ENCODE data around the gene RAI2.

The RAI2 gene

DNA sequence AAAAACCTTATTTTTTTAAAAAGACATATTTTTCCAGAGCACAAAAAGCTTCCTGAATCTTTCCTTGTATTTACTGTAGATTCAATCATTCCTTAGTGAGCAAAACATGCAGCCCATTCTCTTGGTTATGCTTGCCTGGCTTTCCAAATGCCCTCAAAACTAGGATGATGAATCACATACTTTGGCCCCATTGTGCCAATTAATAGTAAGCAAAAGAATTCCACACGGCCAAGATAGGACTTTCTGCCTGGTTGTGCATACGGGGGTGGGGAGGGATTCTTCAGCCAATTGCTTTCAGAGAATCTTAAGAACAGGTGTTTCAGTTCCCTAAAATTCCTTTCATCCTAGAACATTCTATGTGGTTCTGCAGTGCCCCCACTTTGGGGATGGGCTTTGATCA is 7.0 kb downstream of the RAI2 start:
- Histone ChIP-seq H3K36me3 (ENCODE audit: control insufficient read depth, insufficient read depth, low read length) (no peaks in the 10 kb centered on the region), H3K27me3 (ENCODE audit: control insufficient read depth, insufficient read depth, low read length) (peaks cover 53% of the 10 kb centered on the region), H3K9me3 (ENCODE audit: control insufficient read depth, insufficient read depth, low read length) (no peaks in the 10 kb centered on the region), H3K9ac (ENCODE audit: low read depth, low read length) (no peak overlapping the region), H3K27ac (ENCODE audit: low read depth, low read length) (no peak overlapping the region), H3K4me1 (ENCODE audit: control insufficient read depth, insufficient read depth, low read length) (peaks cover 10% of the 10 kb centered on the region), H3K4me3 (ENCODE audit: low read depth, low read length) (no peak overlapping the region)

DNA sequence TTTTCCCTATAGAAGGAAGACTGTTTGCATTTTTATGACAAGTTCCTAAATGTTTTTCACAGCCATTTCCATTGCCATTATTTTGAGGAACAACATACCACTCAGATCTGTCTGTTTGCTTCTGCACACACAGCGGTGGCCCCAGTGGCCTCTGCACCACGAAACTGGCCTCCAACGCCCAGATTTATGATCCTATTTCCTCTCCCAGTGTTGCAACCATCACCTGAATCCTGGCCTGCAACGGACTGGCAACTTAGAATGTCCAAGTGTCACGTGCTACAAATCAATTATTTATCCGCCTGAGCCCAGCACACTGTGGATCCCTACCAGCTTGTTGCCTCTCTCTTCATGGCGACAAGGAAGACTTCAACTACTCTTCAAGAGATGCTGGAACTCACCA is 9.2 kb downstream of the RAI2 start:
- Histone ChIP-seq H3K9me3 (ENCODE audit: control insufficient read depth, insufficient read depth, low read length) (no peaks in the 10 kb centered on the region), H3K27me3 (ENCODE audit: control insufficient read depth, insufficient read depth, low read length) (peaks cover 34% of the 10 kb centered on the region), H3K9ac (ENCODE audit: low read depth, low read length) (no peak overlapping the region), H3K4me1 (ENCODE audit: control insufficient read depth, insufficient read depth, low read length) (peaks cover 5% of the 10 kb centered on the region; the same call in 1 of the 2 replicates), H3K36me3 (ENCODE audit: control insufficient read depth, insufficient read depth, low read length) (no peaks in the 10 kb centered on the region), H3K4me3 (ENCODE audit: low read depth, low read length) (no peak overlapping the region), H3K27ac (ENCODE audit: low read depth, low read length) (no peak overlapping the region)

- peaks cover 18% of the 10 kb centered on the region; the same call in 1 of the 2 replicates for H3K27me3 ChIP-seq (ENCODE audit: control insufficient read depth, insufficient read depth, low read length)
- no peak overlapping the region for H3K9ac ChIP-seq (ENCODE audit: low read depth, low read length)
- H3K4me3 ChIP-seq (ENCODE audit: low read depth, low read length), result no peak overlapping the region
- H3K9me3 ChIP-seq (ENCODE audit: control insufficient read depth, insufficient read depth, low read length), result no peaks in the 10 kb centered on the region
- no peaks in the 10 kb centered on the region for H3K36me3 ChIP-seq (ENCODE audit: control insufficient read depth, insufficient read depth, low read length)
- no peak overlapping the region for H3K27ac ChIP-seq (ENCODE audit: low read depth, low read length)
- peaks cover 5% of the 10 kb centered on the region; the same call in 1 of the 2 replicates for H3K4me1 ChIP-seq (ENCODE audit: control insufficient read depth, insufficient read depth, low read length)
Observed at GRCh38 chrX:17848545-17849265, 12.4 kb downstream of the RAI2 start.

DNA sequence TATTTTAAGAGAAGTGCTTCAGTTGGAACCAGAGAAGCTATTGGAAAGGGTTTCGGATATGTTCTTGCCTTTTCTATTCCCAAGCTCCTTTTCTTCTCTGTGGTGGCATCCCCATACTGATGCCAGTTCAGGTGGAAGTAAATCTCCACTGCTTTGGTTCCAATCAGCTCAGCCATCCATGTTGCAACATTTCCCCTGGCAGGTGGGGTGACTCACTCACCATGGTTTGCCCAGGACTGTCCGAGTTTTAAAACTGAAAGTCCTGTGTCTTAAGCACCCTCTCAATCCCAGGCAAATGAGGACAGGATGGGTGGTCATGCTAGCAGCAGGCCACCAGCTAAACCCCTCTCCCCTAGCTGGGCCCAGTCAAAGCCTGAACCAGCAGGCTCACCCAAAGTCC is 15.1 kb downstream of the RAI2 start:
- Histone ChIP-seq H3K4me3 (ENCODE audit: low read depth, low read length) (no peak overlapping the region), H3K4me1 (ENCODE audit: control insufficient read depth, insufficient read depth, low read length) (peaks cover 5% of the 10 kb centered on the region; the same call in 1 of the 2 replicates), H3K36me3 (ENCODE audit: control insufficient read depth, insufficient read depth, low read length) (no peaks in the 10 kb centered on the region), H3K27ac (ENCODE audit: low read depth, low read length) (no peak overlapping the region), H3K9me3 (ENCODE audit: control insufficient read depth, insufficient read depth, low read length) (no peaks in the 10 kb centered on the region), H3K27me3 (ENCODE audit: control insufficient read depth, insufficient read depth, low read length) (peaks cover 6% of the 10 kb centered on the region), H3K9ac (ENCODE audit: low read depth, low read length) (no peak overlapping the region)

DNA sequence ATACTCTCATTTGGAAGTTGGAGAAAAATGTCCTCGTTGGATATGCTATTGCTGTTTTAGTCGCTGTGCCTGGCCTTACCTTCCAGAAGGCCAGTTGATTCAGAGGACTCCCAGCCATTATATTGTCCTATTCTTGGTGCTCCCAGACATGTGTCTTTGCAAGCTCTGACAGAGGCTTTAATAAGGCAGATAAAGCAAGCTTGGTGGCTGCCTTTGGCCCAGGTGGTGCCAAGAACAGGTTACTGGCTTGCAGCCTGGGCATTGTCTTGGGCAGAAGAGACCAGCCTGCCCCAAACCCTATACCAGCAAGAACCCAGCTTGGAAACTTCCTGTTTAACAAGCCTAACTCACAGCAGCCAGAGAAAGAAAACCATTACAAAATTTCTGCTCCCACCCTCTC is 16.9 kb downstream of the RAI2 start:
- H3K4me3 ChIP-seq (ENCODE audit: low read depth, low read length), result no peak overlapping the region
- H3K9me3 ChIP-seq (ENCODE audit: control insufficient read depth, insufficient read depth, low read length), result no peaks in the 10 kb centered on the region
- H3K27ac ChIP-seq (ENCODE audit: low read depth, low read length), result no peak overlapping the region
- peaks cover 5% of the 10 kb centered on the region; the same call in 1 of the 2 replicates for H3K4me1 ChIP-seq (ENCODE audit: control insufficient read depth, insufficient read depth, low read length)
- no peaks in the 10 kb centered on the region for H3K36me3 ChIP-seq (ENCODE audit: control insufficient read depth, insufficient read depth, low read length)
- H3K27me3 ChIP-seq (ENCODE audit: control insufficient read depth, insufficient read depth, low read length), result peaks cover 3% of the 10 kb centered on the region
- H3K9ac ChIP-seq (ENCODE audit: low read depth, low read length), result no peak overlapping the region

DNA sequence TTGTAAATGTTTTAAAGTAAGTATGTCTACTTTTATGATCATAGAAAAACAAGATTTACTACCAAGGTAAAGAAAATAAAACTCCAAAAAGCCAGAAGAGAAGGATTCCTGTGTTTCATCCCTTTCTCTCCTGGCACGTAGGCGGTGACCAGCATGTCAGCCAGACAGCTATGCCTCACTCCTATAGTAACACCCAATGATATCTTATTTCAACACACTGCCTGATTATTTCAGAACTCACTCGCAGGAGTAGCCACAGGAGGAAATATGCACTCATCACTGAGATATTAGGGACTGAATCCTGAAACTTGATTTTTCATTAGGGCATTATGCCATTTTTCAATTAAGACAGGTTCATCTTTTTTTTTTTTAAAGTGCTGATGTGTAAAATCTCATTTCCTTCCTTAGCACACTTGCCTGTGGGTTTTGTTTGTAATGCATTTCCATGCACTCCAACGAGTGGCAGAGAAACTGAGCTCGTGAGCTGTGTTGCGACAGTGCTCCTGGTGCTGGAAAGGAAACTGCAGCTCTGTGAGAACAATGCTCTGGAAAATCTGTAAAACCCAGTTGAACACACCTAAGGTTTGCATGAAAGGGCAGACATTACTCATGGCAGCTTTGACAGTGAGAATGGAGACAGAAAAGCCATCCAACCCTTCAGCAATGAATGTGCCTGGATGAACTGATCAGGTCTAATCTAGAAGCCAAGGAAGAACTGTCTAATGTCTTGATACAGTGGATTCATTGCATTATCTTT is 18.2 kb downstream of the RAI2 start:
- no peaks in the 10 kb centered on the region for H3K9me3 ChIP-seq (ENCODE audit: control insufficient read depth, insufficient read depth, low read length)
- no peaks in the 10 kb centered on the region; the same call in 1 of the 2 replicates for H3K4me1 ChIP-seq (ENCODE audit: control insufficient read depth, insufficient read depth, low read length)
- no peak overlapping the region for H3K9ac ChIP-seq (ENCODE audit: low read depth, low read length)
- H3K4me3 ChIP-seq (ENCODE audit: low read depth, low read length), result no peak overlapping the region
- H3K27me3 ChIP-seq (ENCODE audit: control insufficient read depth, insufficient read depth, low read length), result no peaks in the 10 kb centered on the region; the same call in 1 of the 2 replicates
- H3K36me3 ChIP-seq (ENCODE audit: control insufficient read depth, insufficient read depth, low read length), result no peaks in the 10 kb centered on the region
- H3K27ac ChIP-seq (ENCODE audit: low read depth, low read length), result no peak overlapping the region

DNA sequence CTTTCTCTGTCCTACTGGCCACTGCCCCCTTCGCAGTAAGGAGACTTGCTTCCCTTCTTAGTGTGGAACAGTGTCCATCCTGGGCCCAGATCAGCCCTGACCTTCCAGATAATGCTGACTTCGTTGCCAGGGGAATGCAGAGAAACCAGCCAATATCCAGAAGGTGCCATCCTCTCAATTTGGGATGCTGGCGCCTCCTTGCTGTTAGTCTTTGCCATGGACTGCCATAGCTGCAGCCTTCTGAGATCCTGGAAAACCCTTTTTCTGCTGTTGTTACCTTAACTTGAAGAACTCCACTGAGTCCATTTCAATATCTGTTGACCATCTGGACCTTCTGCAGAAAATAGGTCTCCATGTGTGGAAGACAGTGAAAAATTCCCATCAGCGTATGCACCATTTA is 21.8 kb downstream of the RAI2 start:
- Histone ChIP-seq H3K9me3 (ENCODE audit: control insufficient read depth, insufficient read depth, low read length) (no peaks in the 10 kb centered on the region), H3K27me3 (ENCODE audit: control insufficient read depth, insufficient read depth, low read length) (peaks cover 5% of the 10 kb centered on the region; the same call in 1 of the 2 replicates), H3K4me1 (ENCODE audit: control insufficient read depth, insufficient read depth, low read length) (peaks cover 4% of the 10 kb centered on the region), H3K27ac (ENCODE audit: low read depth, low read length) (no peak overlapping the region), H3K4me3 (ENCODE audit: low read depth, low read length) (no peak overlapping the region), H3K36me3 (ENCODE audit: control insufficient read depth, insufficient read depth, low read length) (no peaks in the 10 kb centered on the region), H3K9ac (ENCODE audit: low read depth, low read length) (no peak overlapping the region)

- peaks cover 5% of the 10 kb centered on the region; the same call in 1 of the 2 replicates for H3K27me3 ChIP-seq (ENCODE audit: control insufficient read depth, insufficient read depth, low read length)
- H3K4me3 ChIP-seq (ENCODE audit: low read depth, low read length), result no peak overlapping the region
- no peak overlapping the region for H3K27ac ChIP-seq (ENCODE audit: low read depth, low read length)
- H3K36me3 ChIP-seq (ENCODE audit: control insufficient read depth, insufficient read depth, low read length), result no peaks in the 10 kb centered on the region
- no peak overlapping the region for H3K9ac ChIP-seq (ENCODE audit: low read depth, low read length)
- peaks cover 12% of the 10 kb centered on the region for H3K4me1 ChIP-seq (ENCODE audit: control insufficient read depth, insufficient read depth, low read length)
- H3K9me3 ChIP-seq (ENCODE audit: control insufficient read depth, insufficient read depth, low read length), result no peaks in the 10 kb centered on the region
Observed at GRCh38 chrX:17836830-17837229, 24.3 kb downstream of the RAI2 start.

- no peak overlapping the region for H3K27ac ChIP-seq (ENCODE audit: low read depth, low read length)
- H3K4me1 ChIP-seq (ENCODE audit: control insufficient read depth, insufficient read depth, low read length), result peaks cover 12% of the 10 kb centered on the region
- H3K9me3 ChIP-seq (ENCODE audit: control insufficient read depth, insufficient read depth, low read length), result no peaks in the 10 kb centered on the region
- H3K9ac ChIP-seq (ENCODE audit: low read depth, low read length), result no peak overlapping the region
- peaks cover 5% of the 10 kb centered on the region; the same call in 1 of the 2 replicates for H3K27me3 ChIP-seq (ENCODE audit: control insufficient read depth, insufficient read depth, low read length)
- no peak overlapping the region for H3K4me3 ChIP-seq (ENCODE audit: low read depth, low read length)
- H3K36me3 ChIP-seq (ENCODE audit: control insufficient read depth, insufficient read depth, low read length), result no peaks in the 10 kb centered on the region
Observed at GRCh38 chrX:17833954-17834353, 27.1 kb downstream of the RAI2 start.

GRCh38 chrX:17831255-17831654 is 29.8 kb downstream of the RAI2 start:
- H3K27ac ChIP-seq (ENCODE audit: low read depth, low read length), result no peak overlapping the region
- H3K4me1 ChIP-seq (ENCODE audit: control insufficient read depth, insufficient read depth, low read length), result peaks cover 12% of the 10 kb centered on the region
- no peak overlapping the region for H3K9ac ChIP-seq (ENCODE audit: low read depth, low read length)
- peaks cover 5% of the 10 kb centered on the region; the same call in 1 of the 2 replicates for H3K27me3 ChIP-seq (ENCODE audit: control insufficient read depth, insufficient read depth, low read length)
- no peaks in the 10 kb centered on the region for H3K9me3 ChIP-seq (ENCODE audit: control insufficient read depth, insufficient read depth, low read length)
- no peaks in the 10 kb centered on the region for H3K36me3 ChIP-seq (ENCODE audit: control insufficient read depth, insufficient read depth, low read length)
- H3K4me3 ChIP-seq (ENCODE audit: low read depth, low read length), result no peak overlapping the region

DNA sequence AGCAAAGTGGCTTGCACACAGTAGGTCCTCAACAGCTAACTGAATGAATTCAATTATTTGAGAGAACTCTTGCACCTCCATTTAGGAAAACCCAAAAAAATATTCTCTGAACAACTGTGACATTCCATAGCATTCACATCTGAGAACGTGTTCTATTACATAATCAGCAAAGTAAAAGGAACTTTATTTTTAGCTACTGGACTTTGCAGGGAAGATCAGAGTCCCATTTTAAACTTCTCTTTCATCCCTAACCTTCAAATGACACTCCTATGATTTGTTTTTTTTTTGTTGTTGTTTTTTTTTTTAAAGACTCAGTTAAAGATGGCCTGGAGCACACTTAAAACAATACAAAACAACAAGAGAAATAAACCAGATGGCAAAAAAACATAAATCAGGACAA is 30.9 kb downstream of the RAI2 start:
- H3K9ac ChIP-seq (ENCODE audit: low read depth, low read length), result no peak overlapping the region
- H3K9me3 ChIP-seq (ENCODE audit: control insufficient read depth, insufficient read depth, low read length), result no peaks in the 10 kb centered on the region
- no peaks in the 10 kb centered on the region for H3K36me3 ChIP-seq (ENCODE audit: control insufficient read depth, insufficient read depth, low read length)
- peaks cover 5% of the 10 kb centered on the region; the same call in 1 of the 2 replicates for H3K27me3 ChIP-seq (ENCODE audit: control insufficient read depth, insufficient read depth, low read length)
- H3K4me3 ChIP-seq (ENCODE audit: low read depth, low read length), result no peak overlapping the region
- H3K27ac ChIP-seq (ENCODE audit: low read depth, low read length), result no peak overlapping the region
- H3K4me1 ChIP-seq (ENCODE audit: control insufficient read depth, insufficient read depth, low read length), result peaks cover 12% of the 10 kb centered on the region

All from HUES48 (cell line).